Globus pallidus (tissue), 1 donor: ENCODE results near the gene LTBP1.
A peak's percentile ranks its signal among the peaks of the same experiment; 100 is the strongest.
"Not testable (repeated sequence)": the region's sequence is repeated elsewhere in the genome, so short reads cannot be mapped to it uniquely, and the experiment has no call there.

ENCODE experiments used
- DNase-seq: peaks from one replicate; pipeline ENCODE4 v3.0.0-alpha.2; 2015; ENCODE audit warnings: low spot score

Gene LTBP1

GRCh38 chr2:33343387-33343895 lies 396.7 kb downstream of the LTBP1 start:
- no peak for DNase-seq

DNA sequence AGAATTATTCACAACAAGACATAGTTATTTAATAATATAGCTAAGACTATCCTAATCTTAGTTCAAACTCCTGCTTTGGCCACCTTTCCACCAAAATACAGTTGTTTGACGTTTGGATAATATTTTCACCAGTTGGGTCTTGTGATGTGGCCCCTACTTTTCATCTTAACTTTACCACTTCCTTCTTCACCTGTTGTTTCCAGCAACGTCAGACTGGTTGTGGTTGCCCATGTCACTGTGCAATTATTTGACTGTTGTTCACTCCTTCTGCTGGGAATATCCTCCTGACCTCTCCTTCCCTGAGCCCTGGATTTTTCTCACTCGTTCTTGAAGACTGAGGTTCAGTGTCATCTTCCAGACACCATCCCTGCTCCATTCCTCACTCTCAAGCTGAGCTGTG lies 397.5 kb downstream of the LTBP1 start:
- DNase-seq: no peak

DNA sequence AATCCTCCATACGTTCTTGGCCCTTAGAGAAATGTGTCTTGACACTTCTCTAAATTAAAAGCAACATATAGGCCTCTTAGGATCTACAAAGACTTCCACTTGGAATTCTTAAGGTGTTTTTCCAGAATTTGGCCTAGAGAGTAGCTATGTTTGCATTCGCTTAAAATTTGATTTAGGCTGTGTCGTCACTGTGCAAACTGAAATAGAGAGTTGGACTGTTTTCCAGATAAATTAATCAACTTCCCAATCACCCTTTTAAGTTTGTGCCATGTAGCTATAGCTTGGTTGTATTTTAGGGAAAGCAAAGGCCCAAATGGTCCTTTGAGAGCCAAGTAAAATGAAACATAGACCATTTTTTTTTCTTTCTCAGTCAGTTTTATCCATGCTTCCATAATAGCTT lies 401.1 kb downstream of the LTBP1 start:
- no peak for DNase-seq

DNA sequence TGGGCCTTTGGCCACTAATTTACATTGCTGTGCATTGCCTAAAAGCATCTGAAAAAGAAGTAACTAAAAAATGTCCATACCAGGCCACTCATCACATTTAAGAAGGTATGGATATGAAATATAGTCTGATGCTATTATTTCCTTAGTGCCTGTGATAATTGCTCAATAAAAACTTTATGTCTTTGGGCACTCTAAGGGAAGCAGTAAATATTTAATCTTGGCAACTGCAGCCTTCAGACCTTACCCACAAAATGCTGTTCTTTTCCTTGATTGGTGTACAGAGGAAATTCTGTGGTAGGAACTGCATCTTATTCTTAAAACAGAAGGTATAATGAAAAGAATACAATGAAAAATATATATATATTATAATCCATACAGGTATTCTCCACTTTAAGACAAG lies 403.9 kb downstream of the LTBP1 start:
- no peak for DNase-seq

GRCh38 chr2:33351781-33352180 lies 405.0 kb downstream of the LTBP1 start:
- no peak for DNase-seq

DNA sequence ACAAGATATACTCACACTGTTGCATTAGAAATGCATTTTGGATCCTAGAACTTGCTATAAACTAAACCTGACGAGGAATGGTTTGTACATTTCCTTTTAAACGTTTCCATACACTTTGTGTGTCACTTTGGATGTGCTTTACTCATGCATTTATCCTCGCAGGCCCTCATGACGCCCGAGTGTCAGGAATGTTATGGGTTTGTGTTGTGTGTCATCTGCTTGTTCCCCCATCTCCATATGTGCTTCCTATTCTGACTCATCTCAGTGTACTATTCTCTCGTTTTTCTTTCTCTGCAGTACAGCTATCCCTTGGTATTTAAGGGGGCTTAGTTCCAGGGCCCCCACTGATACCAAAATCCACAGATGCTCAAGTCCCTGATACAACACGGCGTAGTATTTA lies 408.2 kb downstream of the LTBP1 start:
- DNase-seq: no peak

DNA sequence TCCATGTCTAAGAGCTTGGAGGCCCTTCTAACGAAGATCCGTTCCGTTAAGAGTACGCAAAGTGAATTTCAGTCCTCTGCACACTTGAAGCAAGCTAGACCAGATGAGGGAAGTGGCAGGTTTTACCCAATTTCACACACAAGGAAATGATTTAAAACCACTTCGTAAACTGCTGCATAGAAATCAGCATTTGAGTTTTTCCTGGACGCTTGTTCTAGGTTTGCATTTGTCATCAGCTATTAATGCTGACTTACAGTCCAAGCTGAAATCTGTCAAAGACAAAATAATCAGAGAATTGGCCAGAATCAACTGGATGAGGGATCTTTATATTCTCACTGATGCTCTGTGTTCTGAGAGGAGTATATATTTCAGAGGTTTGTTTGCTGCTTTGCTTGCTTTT lies 412.1 kb downstream of the LTBP1 start:
- no peak for DNase-seq

DNA sequence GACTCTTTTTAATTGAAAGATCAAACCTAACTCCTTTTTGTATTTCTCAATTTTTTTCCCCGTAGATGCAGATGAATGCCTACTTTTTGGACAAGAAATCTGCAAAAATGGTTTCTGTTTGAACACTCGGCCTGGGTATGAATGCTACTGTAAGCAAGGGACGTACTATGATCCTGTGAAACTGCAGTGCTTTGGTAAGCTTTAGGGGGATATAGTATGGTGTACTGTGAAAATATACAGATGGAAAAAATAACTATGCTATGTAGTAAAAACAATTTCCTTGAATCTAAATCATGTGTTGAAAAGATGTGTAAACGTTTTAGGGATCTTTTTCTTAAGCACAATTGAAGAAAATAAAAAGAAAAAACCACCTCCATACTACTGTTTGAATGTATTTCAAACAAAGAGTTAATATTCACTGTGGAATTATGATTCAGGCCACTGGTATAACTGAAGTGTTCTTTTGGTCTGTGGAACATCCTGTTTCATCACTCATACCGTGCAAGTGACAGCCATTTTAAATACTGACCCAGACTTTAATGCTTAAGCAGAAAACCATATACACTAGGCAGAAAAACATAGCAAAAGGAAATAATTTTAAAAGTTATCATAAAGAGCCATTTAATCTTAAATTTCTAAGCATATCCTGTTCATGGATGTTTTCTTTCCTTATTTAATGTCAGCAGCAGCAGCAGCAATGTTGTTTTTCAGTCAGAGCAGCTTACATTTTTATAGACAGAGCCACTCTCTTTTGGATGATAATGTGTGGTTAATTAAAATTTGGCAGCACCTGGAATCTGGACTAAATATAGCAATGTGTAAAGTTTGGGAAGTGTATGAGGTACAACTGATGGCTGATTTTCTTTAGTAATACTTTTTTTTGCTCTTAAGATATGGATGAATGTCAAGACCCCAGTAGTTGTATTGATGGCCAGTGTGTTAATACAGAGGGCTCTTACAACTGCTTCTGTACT lies 416.9 kb downstream of the LTBP1 start:
- DNase-seq: no peak

- no peak for DNase-seq
Measured at GRCh38 chr2:33365264-33365970, 418.7 kb downstream of the LTBP1 start.

GRCh38 chr2:33366473-33366872 lies 419.7 kb downstream of the LTBP1 start:
- peak; percentile 77 for DNase-seq

DNA sequence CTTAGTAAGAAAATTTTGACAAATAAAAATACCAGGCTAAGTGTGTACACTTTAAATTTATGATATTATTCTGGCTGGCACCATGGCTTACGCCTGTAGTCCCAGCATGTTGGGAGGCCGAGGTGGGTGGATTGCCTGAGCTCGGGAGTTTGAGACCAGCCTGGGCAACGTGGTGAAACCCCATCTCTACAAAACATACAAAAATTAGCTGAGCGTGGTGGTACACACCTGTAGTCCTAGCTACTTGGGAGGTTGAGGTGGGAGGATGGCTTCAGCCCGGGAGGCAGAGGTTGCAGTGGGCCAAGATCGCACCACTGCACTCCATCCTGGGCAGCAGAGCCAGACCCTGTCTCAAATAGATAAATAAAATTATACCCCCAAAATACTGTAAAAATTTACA lies 421.8 kb downstream of the LTBP1 start:
- not testable (repeated sequence) for DNase-seq

DNA sequence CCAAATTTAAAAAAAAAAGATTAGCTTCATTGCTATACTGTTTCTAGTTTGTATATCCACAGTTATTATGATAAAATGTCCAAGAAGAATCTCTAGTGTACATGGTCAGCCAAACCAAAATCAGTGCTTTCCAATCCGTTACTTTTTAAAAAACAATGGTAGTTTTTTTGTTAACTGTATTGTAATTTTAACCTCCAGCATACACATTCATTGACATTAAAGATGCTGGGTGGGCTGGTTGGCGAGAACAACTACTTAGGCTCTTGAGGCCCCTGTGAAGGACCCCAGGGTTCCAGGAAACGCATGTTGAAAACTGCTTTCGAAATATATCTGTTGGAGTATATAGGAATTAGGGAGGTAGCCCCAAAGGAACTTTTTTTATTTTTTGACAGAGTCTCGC lies 422.4 kb downstream of the LTBP1 start:
- DNase-seq: no peak

DNA sequence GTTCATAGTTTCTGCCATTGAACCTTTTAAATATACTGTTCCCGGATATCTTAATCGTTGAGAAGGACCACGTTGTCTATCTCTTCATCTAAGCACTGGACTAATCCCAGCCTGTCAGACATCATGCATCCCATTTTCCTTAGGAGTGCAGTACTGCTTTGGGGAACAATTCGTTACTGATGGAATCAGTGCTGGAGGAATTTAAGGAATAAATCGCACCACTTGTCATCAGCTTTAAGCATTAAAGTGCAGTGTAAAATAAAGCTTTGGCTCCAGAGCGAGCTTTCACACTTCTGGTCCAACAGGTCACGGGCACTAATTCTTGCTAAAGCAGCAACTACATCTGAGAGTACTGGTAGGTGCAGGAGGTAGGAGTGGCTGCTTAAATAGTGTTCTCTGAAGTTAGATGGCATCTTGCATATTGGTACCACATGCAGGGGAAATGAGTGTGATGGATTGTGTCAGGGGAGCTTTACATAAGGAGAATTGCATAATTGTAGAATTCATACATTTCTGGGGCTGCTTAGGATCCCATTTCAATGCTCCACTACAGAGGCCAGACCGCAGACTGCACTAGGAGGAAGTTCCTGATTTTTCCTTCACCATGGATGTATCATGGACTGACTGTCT lies 424.0 kb downstream of the LTBP1 start:
- DNase-seq: no peak

GRCh38 chr2:33371304-33372090 lies 424.7 kb downstream of the LTBP1 start:
- DNase-seq: peak; percentile 70

DNA sequence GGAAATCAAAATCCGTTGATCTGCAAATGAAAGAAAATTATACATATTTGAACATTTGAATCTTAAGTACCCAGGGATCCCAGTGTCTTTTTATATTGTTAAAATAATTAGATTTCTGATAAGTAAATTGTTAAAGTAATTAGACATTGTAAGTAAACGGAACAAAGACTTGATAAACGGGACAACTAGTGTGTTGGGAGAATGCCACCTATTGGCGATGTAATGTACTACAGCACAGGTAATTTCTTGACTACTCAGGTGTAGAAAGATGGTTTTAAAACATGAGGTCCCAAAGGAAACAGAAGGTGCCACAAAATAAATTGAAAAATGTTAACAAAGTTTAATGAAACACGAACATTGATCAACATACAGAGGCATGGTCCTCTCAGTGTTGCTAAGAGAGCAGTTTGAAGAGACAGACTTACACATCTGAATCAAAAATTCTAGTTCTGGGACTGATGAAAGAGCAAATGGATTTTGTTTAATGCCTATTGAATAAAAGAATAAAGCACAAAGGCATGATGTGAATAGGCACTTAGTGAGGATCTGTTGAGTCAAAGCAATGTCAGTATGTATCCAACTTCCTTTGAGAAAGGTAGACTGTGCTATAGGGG lies 426.3 kb downstream of the LTBP1 start:
- peak; percentile 54 for DNase-seq

DNA sequence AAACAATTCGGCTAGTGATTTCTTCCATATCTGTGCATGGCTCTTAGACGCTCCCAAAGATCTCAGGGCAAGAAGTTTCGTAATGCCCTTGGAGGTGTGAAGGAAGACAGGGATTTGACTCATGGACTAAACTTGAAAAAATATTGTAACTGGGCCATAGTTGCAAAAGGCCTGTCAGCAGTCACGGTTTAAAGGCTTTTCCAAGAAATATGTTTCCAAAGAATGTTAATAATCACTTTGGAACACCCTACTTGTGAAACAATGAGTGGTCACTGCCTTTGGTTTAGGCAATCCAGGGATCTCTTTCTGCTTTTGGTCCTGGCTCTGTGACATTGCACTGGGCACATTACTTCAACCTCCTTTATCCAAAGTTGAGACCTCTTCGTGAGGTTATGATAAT lies 427.2 kb downstream of the LTBP1 start:
- DNase-seq: no peak

DNA sequence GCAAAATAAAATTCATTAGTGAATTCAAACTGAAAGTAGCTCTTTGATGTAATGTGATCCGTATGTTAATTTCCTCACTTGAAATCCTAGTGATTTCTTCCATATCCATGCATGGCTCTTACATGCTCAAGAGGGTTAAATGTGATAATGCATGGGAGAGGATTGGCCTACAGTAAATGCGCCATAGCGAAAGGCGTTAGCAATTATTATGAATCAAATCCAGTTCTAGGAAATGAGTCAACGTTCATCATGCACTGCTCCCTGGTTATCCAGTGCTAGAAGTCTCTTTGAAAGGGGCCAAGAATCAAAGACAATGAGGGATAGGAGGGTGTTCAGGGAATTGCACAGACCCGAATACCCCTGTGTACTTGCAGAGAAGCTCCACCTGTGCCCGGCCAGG lies 428.3 kb downstream of the LTBP1 start:
- no peak for DNase-seq

GRCh38 chr2:33377048-33377447 lies 430.3 kb downstream of the LTBP1 start:
- DNase-seq: no peak

GRCh38 chr2:33378556-33379210 lies 431.9 kb downstream of the LTBP1 start:
- DNase-seq: peak; percentile 91

- no peak for DNase-seq
Measured at GRCh38 chr2:33380001-33380609, 433.4 kb downstream of the LTBP1 start.
